Measurements from ENCODE around the gene PLEKHO1.

The PLEKHO1 gene

DNA sequence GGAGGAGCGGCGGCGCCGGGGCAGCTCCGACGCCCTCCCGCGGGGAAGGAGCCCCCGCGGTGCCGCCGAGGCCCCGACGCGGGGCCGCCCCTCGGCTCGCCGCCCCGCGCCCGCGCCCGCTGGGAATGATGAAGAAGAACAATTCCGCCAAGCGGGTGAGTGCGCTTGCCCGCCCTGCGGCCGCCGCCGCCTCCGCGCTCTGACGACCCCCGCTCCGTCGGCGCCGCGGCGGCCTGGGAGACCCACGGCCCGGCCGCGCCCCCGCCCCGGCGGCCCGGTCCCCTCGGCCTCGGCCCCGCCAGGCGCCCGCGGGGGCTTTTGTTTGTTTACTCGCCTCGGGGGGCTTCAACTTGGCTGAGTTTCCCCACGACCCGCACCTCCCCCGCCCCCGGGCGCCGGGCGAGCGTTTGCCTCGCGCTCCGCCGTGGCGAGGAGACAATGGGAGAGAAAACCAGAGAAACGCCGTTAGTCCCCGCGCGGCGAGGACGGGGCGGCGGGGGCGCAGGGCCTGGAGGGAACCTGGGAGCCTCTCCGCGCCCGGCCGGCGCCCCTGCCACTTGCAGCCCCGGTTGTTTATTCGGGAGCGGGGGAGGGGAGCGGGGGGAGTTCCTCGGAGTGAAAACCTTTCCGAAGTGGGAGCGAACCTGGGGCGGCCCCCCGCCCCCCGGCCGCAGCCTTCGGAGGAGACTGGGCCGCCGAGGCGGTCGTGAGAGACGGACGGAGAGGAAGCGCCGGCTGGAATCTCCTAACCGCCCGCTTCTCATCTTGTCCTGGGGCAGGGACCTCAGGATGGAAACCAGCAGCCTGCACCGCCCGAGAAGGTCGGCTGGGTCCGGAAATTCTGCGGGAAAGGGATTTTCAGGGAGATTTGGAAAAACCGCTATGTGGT lies 661 bp downstream of the PLEKHO1 start:
- peak; percentile 68 for DNase-seq

DNA sequence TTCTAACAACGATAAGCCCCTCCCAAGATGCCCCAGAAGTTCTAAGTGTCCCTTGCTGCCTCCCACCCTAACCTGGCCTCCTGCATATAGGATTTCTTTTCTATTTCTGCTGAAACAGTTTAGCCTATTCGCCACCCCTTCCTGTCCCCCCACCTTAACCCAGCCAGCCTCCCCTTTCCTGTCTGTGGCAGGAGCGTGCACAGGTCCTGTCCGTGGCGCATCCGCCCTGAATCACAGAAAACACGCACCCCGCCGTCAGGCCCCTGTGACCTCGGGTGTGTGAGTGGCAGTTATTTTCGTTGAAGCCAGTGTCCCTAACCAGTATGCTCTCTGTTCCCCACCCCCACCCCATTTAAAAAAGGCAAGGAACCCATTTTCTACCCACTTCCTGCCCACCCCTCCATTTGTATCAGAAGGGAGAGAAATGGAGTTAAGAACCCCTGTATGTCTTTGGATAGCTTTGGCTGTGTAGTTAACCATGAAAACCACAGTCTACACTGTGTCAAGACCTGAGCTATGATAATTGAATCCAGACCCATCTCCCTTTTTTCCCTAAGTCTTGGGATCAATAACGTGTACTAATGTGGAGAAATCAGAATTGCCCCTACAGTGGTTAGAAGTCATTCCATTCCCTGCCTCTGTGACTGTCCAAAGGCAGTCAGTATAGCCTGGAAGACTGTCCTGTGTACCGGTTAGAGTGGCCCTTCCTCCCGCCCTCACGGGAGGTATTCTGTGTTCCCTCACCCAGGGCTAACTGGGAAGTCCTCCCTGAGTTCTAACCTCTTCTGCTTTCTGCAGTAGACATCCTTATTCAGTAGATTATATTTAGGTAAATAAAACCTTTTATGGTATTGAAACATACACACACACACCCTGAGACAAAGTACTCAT lies 1.8 kb downstream of the PLEKHO1 start:
- no peak for DNase-seq

DNA sequence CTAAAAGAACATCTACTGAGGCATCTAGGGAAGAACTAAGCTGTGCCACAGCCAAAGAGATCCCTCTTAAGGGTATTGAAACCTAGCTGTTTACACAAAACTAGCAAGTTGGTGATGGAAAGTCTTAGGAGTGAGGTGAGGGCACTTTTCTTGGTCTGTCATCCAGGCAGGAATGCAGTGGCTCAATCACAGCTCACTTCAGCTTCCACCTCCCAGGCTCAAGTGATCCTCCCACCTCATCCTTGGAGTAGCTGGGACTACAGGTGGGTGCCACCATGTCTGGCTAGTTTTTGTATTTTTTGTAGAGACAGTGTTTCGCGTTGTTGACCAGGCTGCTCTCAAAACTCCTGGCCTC lies 2.4 kb downstream of the PLEKHO1 start:
- no peak for DNase-seq

DNA sequence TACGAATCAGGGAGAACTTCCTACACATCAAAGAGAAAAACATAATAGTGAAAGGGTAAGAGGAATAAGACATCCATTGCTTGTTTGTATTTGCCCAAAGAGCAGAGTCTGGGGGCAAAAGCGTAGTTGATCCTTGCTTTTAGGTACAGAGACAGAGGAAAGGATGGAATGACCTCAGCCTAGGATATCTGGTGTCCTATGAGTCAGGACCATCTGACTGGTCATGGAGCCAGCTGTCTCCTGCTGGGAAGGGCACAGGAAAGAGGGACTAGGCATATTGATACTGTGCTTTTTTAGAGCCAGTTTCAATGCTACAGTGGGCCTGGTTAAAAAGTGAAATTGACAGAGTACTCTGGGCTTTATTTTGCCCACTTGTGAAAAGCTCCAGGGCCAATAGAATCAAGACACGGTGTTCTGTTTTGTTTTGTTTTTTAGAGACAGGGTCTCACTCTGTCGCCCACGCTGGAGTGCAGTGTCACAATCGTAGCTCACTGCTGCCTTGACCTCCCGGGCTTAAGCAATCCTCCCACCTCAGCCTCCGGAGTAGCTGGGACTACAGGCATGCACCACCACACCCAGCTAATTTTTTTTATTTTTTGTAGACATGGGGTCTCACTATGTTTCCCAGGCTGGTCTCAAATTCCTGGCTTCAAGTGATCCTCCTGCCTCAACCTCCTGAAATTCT lies 3.2 kb downstream of the PLEKHO1 start:
- DNase-seq = no peak

DNA sequence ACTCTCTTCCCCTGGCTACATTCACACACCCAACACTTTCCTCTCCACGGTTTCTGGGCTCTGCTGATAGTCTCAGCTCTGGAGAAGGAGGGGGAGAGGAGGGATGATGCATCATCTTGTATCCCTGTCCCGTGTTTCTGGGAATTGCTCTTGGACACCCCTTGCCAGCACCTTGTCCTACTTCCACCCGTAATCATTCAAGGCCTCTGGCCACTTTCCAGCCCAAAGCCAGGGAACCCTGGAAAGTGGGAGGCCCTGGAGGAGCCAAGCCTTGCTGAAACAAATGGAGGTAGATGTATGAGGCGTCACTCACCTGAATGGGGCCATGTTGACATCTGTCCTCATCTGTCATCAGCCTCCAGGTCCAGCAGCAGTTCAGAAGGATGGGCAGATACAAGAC lies 4.4 kb downstream of the PLEKHO1 start:
- DNase-seq = no peak

DNA sequence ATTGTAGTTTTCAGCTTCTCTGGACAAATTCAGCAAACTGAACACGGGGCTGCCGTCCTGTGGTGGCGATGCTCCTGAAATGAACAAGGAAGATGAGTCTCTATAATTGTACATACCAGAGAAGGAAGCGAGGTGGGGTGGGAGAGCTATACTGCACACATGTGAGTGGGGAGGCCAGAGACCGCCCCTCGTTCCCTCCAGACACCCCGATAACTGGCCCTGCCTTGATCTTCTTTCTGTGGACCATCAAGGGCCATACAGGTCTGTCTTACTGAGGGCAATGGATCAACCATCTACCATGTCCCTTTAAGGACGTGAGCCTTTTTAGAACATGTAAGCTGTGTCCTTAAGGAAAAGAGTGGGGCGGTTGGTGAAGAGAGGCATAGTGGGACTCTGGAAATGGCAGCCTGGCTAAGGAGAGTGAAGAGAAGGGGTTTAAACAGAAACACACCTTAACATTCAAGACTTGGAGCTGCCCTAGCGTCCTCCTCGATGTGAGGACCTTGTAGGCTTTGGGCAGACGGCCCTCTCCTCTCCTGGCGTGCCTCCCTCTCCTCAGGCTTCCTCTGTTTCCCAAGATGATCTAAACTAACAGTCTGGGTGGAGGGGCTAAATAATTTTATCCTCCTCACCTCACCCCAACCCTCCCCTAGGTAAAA lies 5.8 kb downstream of the PLEKHO1 start:
- DNase-seq = no peak

DNA sequence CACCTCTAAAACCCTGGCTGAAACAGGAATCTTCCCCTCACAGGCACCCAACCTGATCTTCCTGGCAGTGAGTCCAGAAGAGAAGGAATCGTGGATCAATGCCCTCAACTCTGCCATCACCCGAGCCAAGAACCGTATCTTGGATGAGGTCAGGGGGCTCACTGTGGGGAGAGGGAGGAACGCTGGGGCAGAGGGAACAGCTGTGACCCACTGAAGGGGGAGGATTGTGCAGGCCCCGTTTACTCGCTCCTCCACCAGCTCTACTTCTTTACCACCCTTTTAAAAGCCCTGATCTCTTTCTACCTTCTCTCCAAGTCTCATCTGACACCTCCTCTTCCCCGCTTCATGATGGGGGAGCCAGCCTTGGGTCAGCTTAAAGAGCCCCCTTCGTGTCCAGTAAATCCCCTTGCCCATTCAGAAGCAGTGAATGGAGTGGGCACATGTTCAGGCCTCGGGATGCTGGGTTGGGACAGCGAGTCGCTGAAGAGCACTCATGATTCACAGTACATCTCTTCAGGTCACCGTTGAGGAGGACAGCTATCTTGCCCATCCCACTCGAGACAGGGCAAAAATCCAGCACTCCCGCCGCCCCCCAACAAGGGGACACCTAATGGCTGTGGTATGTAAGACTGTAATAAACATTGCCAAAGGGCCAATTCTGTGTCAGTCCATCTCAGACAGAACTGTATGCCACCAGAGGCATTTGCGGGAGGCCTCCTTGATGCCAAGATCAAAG lies 7.3 kb downstream of the PLEKHO1 start:
- no peak for DNase-seq

DNA sequence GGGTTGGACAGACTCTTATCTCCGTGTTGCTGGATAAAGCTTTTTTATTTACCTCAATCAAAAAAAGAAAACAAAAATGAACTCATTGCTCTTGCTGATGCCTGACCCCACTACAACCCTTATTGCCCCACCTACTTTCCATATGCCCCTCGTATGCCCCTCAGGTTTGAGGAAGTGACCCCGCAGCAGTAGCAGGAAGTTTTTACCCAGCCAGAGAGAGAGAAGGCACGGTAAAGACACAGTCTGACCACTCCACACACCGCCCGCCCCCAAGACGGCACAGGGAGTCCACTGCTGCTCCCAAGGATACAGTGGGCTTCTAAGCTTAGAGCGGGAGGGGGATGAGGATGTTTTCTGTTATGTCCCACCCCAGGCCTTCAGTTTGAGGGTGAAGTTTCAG lies 9.8 kb downstream of the PLEKHO1 start:
- DNase-seq = no peak

DNA sequence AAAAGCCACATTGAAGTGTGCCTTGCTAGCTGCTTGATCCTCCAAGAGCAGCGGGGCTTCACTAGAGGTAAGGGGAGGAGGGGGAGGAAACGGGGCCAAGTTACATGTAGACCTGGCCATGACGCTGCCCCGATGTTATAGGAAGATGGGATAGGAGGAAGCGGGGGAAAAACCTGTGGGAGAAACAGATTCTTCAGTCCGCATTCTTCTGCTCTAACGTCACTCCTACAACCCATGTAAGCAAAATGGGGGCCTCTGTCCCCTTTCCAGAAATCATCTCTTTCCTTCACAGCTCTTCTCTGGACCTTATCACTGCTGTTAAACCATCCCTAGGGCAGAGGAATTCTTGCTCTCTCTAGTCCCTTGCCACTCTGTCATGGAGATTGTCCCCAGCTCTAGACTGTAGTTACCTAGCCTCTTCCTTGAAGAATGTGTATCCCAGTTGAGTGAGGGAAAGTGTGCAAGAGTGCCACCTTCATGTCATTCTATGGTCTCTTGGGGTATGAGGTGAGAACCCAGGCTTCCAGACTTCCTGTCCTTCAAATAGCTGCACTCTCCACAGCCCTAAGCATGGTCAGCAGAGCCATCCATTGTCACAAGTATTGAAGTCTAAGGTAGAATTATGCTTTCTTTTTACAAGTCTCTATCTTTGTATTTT lies 11.4 kb downstream of the PLEKHO1 start:
- no peak for DNase-seq

DNA sequence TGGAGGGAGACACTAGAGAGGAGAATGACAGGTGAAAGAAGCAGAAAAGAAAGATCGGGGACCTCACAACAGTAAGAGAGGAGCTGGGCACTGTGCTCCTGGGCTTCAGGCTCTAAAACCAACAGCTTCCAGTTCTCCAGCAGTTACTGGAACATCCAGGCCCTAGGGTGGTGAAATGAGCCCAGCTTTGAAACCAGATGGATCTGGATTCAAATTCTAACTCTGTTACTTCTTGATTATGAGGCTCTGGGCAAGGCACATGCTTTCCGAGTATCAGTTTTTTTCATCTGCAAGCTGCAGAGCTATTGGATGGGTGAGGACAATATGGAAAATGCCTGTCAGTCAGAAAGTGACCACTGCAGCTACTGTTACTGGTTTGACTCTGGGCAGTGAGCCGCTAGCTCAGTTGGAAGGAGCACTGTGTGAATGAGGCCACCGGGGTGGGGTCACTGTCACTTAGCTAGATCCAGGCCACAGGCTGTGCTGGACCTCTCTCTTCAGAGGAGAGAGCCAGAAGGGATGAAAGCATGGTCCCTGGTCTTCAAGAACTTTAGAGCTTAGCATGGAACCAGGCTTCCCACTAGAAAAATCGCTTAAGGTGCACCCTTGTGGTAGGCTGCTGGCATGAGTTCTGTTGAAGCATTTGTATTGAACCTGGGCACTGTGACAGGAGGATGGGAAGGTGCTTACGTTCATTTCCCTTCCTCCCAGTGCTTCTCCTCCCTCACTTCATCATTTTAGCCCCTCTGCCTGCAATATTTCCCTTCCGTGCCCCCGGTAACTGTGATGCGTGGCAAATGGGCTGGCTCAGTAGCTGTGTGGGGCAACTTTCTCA lies 12.2 kb downstream of the PLEKHO1 start:
- DNase-seq = no peak

DNA sequence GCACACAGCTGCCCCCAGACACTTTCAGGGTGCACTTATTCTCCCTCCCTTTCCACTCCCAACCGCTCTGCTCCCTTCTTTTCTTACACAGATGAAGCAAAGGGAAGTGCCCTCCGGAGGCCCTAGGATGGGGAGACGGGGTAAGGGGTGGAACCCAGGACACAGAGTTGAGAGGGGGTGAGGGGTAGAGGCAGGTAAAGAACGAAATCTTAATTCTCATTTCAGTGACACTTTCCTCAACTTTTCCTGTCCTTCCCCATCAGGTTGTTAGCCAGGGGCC lies 12.8 kb downstream of the PLEKHO1 start:
- DNase-seq = no peak

DNA sequence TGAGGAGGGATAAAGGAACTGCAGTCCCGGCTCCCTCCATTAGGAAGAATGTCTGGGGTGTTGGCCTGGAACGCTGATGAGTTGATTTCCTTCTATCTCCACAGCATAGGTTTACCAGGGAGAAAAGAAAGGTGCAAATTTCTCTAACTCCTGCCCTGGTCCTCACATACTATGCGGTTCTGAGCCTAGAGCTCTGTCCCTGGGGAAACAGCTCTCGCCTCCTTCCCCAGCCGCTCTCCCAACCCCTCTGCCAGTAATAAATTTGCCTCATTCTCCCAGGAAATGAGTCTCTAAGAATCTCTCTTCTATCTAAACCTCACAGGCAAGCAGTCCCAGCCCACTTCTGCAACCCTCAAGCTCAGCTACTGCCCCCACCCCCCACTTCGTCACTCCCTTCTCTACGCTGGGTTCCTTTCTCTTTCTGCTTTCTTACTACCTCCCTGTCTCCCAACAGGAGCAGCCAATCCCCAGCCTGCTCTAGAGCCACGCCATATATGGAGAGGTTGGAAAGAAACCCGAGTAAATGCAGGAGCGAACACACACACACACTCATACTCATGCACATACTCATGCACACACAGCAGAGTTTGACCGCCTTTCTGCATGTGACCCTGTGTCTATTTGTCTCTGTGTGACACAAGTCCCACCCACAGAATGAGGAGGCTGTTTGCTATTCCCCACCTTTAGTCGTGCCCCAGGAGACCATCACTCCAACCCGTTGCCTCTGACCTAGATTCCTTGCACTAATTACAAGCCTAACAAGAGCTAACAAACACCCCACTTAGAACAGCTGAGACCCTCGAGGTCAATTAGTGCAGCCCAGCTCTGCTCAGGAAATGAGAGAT lies 13.4 kb downstream of the PLEKHO1 start:
- peak; percentile 88 for DNase-seq

DNA sequence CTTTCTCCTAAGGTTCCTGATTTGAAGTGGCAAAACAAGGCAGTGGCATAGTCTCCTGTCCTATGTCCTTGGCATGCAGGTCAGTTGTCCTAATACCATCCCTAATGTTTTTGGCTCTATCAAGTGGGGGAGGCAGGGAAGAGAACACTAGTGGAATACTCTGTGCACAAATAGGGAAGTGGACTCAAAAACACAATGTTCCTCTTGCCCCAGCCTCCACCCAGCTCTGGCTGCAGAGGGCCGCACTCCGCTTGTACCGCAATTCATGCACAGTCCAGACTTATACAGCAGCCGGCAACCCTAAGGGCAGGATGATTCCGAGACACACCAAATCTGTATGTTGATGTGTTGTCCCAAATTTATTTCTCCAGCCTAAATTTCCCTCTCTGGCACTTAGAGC lies 14.5 kb downstream of the PLEKHO1 start:
- no peak for DNase-seq

DNA sequence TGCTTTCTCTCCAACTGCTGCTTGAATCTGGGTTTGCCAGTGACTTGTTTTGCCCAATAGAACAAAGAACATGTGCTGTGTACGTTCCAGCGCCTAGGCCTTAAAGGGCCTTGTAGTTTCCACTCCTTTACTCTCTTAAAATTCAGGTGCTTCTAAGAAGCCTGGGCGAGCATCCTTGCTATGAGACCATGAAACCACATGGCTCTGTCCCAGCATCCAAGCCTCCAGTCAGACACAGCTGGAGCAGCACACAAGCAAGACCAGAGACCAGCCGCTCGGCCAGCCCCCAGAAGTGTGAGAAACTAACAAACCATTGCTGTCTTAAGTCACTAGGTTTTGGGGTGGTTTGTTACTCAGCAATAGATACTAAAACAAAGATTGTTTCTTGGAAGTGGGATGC lies 15.1 kb downstream of the PLEKHO1 start:
- no peak for DNase-seq

DNA sequence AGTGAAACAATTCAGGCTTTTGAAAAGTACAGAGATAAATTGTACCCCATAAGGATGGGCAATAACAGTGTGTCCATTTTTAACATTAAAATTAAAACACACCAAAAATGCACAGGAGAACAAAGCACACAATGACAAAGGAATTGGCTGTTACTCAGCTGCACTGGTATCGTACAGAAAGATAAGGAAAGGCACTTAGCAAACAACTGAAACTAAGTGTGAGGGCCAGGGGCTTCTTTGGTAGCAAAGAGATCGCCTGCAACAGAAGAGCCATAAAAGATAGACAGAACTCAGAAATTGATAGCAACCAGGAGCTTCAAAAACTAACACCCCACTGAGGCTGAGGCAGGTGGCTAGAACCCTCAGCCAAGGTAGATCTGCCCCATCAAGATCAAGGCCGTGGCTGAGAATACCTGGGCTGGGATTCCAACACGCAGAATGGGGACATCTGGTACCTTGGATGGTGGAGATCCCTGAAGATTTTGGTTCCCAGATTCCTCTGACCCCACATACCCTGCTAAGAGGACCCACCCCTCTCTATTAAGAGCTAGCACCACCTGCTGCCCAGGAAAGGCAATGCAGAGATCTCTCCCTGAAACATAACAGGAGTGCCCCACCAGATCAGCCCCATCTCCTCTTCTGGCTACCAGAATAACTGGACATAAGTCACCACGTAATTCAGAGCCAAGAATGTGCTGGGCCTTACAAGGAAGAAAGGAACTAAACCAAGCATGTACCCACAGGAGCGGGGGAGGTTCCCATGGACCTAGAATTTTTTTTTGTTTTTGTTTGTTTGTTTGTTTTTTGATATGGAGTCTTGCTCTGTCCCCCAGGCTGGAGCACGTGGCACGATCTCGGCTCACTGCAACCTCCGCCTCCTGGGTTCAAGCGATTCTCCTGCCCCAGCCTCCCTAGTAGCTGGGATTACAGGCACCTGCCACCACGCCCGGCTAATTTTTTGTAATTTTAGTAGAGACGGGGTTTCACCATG lies 16.2 kb downstream of the PLEKHO1 start:
- peak; percentile 61 for DNase-seq

DNA sequence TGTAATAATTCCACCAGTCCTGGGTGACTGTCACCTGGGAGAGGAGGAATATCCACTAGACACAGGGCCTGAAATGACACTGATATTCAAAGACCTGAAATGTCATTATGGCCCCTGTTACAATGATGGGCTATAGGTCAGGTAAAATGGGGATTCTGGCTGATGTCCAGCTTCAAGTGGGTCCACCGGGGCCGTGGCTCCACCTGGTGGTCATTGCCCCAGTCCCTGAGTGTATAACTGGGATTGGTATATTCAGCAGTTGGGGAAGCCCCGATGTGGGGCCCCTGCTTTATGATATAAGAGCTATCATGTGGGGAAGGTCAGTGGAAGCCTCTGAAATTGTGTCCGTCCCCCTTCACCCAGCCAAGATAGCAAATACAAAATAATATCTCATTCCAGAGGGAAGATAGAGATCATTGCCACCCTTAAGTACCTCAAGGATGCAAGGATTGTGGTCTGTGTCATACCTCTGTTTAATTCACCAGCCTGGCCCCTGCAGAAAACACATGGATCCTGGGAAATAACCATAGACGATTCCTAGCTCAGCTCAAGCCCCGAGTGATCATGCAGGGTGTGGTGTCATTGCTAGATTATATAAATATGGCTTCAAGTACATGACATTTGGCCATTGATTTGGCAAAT lies 19.4 kb downstream of the PLEKHO1 start:
- peak; percentile 79 for DNase-seq

DNA sequence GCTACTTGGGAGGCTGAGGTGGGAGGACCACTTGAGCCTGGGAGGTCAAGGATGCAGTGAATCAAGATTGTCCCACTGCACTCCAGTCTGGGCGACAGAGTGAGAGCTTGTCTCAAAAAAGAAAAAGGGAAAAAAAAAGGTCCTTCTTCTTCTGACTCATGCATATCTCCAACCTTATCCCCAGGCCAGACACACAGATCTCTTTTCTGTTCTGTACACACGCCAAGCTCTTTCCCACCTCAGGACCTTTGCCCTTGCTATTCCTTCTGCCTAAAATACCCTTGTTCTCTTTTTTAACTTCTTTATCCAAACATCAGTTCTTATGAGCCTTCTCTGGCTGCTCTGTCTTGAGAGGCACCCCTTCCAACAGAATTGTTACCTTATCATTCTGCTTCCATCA lies 22.1 kb downstream of the PLEKHO1 start:
- no peak for DNase-seq

DNA sequence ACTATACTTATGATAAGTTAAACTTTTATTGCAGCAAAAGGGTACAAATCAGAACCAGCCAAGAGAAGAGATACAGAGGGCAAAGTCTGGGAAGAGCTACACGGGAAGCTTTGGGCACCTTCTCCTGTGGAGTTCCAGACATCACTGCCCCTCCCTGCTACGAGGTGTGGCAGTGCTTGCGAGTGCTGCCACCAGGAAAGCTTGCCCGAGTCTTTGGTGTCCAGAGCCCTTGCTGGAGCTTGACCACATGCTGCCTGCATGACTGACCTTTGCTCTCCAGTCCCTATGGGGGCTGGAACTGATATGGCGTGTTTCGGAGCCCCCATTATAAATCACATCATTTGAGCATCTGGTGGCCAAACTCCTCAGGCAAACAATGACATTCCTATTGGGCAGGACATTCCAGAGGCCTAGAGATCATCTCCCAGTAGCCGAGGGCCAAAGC lies 23.4 kb downstream of the PLEKHO1 start:
- no peak for DNase-seq
